H1 (cell line): ENCODE data around the gene RPL12. TPM values are rescaled to one million over a fixed set of nuclear protein-coding genes. Genes with fewer than 3 reads are reported as not detected.

Experiments
- CBX8 ChIP-seq: fragments of 300-800, 300-1000 bp; sonication (generic); IDR thresholded peaks from 2 replicates; pipeline ENCODE4 v1.7.1; 2016; ENCODE audit warnings: low read depth, low read length, borderline replicate concordance
- HDAC2 ChIP-seq, 2 experiments: fragments of 300-600 bp in 1 of 2; sonication (generic) in 1 of 2; IDR thresholded peaks; 2 replicates each; pipeline ENCODE4 v1.6.1; 2011 to 2012; ENCODE audit warnings: low read depth in 2 of 2, low read length in 2 of 2, mild to moderate bottlenecking in 2 of 2, moderate library complexity in 2 of 2, borderline replicate concordance in 1 of 2, inconsistent platforms in 1 of 2
- RAD21 ChIP-seq, 2 experiments: IDR thresholded peaks in 1 of 2; conservative IDR thresholded peaks in 1 of 2; 2 replicates each; pipeline ENCODE4 v1.6.1; 2011; ENCODE audit warnings: low read depth in 2 of 2, low read length in 2 of 2, improper control_type of control experiment in 1 of 2, inconsistent platforms in 1 of 2, mild to moderate bottlenecking in 1 of 2, moderate library complexity in 1 of 2
- RXRA ChIP-seq: IDR thresholded peaks from 2 replicates; pipeline ENCODE4 v1.6.1; 2011; ENCODE audit warnings: low read depth, mild to moderate bottlenecking, low read length, moderate library complexity; ENCODE audit not compliant: insufficient read depth
- polyA plus RNA-seq, 7 experiments: library from polyadenylated mRNA; depleted of rRNA in 3 of 7; stranded (reverse) in 5 of 7; unstranded in 2 of 7; fragments of >200 nt in 5 of 7; fragments of 200-250 nt in 2 of 7; gene quantifications; 1 replicate in 5 of 7; 2 replicates in 1 of 7; 4 replicates in 1 of 7; pipeline versions ENCODE4 v1.2.1 to v1.2.3, GENCODE V29; 2011 to 2013; ENCODE audit warnings: missing spikeins in 2 of 7, mixed read lengths in 2 of 7
- total RNA-seq: library from RNA; stranded (reverse); fragmentation: NEBNext Ultra II Directional; extraction: Animal tissue kit (Norgen Biotek cat#: 25700); gene quantifications from 2 replicates; pipeline ENCODE4 v1.2.1, GENCODE V29; 2021

Gene RPL12
- total and polyA plus RNA-seq, 2 of the 8 experiments (the other 6 are each of a cell fraction or from before 2014, with no cell fraction given): 1,993 to 4,892 TPM

GRCh38 chr9:127492616-127493015 lies 41.4 kb upstream of the RPL12 start (continued):
- TF ChIP-seq CBX8: no peak
- no peak for TF ChIP-seq RXRA
- no peak for TF ChIP-seq HDAC2 (IDR thresholded peaks at IDR 0.05; ENCODE audit: borderline replicate concordance in 1 of 2, low read depth in 2 of 2, low read length in 2 of 2)
- TF ChIP-seq RAD21 (IDR thresholded peaks at IDR 0.05 in 1 of 2, conservative IDR thresholded peaks at IDR 0.05 in 1 of 2; ENCODE audit: low read depth in 2 of 2, low read length in 2 of 2): no peak
